ENCODE measurements around the gene MOB1B. TPM values are rescaled to one million over a fixed set of nuclear protein-coding genes. Genes with fewer than 3 reads are reported as not detected.
"Not testable (repeated sequence)": the region's sequence is repeated elsewhere in the genome, so short reads cannot be mapped to it uniquely, and the experiment has no call there.

MOB1B gene
- total and polyA plus RNA-seq, 9 donors: 18.1 to 47.5 (median 26.3) TPM

- 100% methylated on average over 3 of the region's 4 CpGs for WGBS (ENCODE audit: insufficient coverage)
Observed at GRCh38 chr4:71001363-71001762, 99.2 kb downstream of the MOB1B start.

GRCh38 chr4:71004281-71004851 is 102.2 kb downstream of the MOB1B start:
- H3K27me3 ChIP-seq (ENCODE audit: control insufficient read depth, insufficient read depth, low read length): no peaks in the 10 kb centered on the region
- H3K4me1 ChIP-seq (ENCODE audit: control insufficient read depth, insufficient read depth, low read length): no peaks in the 10 kb centered on the region
- H3K9me3 ChIP-seq (replicated peaks; ENCODE audit: control insufficient read depth, low read depth, low read length): no peaks in the 10 kb centered on the region
- no peak for DNase-seq
- H3K4me3 ChIP-seq (ENCODE audit: low read length): no peak overlapping the region
- no peak overlapping the region for H3K27ac ChIP-seq (ENCODE audit: low read length)
- WGBS (ENCODE audit: insufficient coverage): 33% methylated on average over 1 of the region's 7 CpGs
- H3K36me3 ChIP-seq (ENCODE audit: control insufficient read depth, insufficient read depth, low read length): no peaks in the 10 kb centered on the region

More at GRCh38 chr4:71001363-71001762, 99.2 kb downstream of the MOB1B start:
- H3K27ac ChIP-seq (ENCODE audit: low read length); H3K27me3 ChIP-seq (ENCODE audit: control insufficient read depth, insufficient read depth, low read length); H3K9me3 ChIP-seq (replicated peaks; ENCODE audit: control insufficient read depth, low read depth, low read length); H3K36me3 ChIP-seq (ENCODE audit: control insufficient read depth, insufficient read depth, low read length); DNase-seq; H3K4me3 ChIP-seq (ENCODE audit: low read length); H3K4me1 ChIP-seq (ENCODE audit: control insufficient read depth, insufficient read depth, low read length): not testable (repeated sequence)

- not testable (repeated sequence) for H3K27me3 ChIP-seq (ENCODE audit: control insufficient read depth, insufficient read depth, low read length); H3K4me3 ChIP-seq (ENCODE audit: low read length); H3K4me1 ChIP-seq (ENCODE audit: control insufficient read depth, insufficient read depth, low read length); DNase-seq; H3K27ac ChIP-seq (ENCODE audit: low read length); H3K9me3 ChIP-seq (replicated peaks; ENCODE audit: control insufficient read depth, low read depth, low read length); H3K36me3 ChIP-seq (ENCODE audit: control insufficient read depth, insufficient read depth, low read length)
- WGBS (ENCODE audit: insufficient coverage): 100% methylated on average over 1 of the region's 6 CpGs
Observed at GRCh38 chr4:71005025-71005424, 102.9 kb downstream of the MOB1B start.

DNA sequence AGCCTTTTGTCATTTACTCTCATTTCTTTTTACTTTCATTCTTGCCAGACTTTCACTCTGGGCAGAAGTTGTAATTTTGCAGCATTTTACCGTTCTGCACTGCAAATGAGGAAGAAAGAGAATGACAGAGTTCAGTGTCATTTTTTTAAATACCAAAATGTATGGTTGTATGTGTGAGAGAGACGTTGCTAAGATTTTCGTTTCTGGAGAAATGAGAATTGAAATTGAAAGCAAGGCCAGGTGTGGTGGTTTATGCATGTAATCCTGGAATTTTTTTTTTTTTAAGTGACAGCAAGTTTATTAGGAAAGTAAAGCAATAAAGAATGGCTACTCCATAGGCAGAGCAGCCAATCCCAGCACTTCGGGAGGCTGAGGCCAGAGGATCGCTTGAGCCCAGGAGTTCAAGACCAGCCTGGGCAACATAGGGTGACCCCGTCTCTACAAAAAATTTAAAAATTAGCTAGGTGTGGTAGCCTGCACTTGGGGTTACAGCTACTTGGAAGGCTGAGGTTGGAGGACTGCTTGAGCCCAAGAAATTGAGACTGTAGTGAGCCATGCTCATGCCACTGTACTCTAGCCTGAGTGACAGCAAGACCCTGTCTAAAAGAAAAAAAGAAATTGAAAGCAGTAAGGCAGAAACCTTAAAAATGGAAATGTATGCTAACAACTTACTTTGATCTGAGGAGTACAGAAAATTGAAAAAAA is 104.2 kb downstream of the MOB1B start:
- no peak overlapping the region for H3K27ac ChIP-seq (ENCODE audit: low read length)
- DNase-seq: no peak
- no peaks in the 10 kb centered on the region for H3K36me3 ChIP-seq (ENCODE audit: control insufficient read depth, insufficient read depth, low read length)
- WGBS (ENCODE audit: insufficient coverage): 90% methylated on average over 2 of the region's 6 CpGs
- no peaks in the 10 kb centered on the region for H3K9me3 ChIP-seq (replicated peaks; ENCODE audit: control insufficient read depth, low read depth, low read length)
- H3K4me1 ChIP-seq (ENCODE audit: control insufficient read depth, insufficient read depth, low read length): no peaks in the 10 kb centered on the region
- H3K27me3 ChIP-seq (ENCODE audit: control insufficient read depth, insufficient read depth, low read length): no peaks in the 10 kb centered on the region
- no peak overlapping the region for H3K4me3 ChIP-seq (ENCODE audit: low read length)

DNA sequence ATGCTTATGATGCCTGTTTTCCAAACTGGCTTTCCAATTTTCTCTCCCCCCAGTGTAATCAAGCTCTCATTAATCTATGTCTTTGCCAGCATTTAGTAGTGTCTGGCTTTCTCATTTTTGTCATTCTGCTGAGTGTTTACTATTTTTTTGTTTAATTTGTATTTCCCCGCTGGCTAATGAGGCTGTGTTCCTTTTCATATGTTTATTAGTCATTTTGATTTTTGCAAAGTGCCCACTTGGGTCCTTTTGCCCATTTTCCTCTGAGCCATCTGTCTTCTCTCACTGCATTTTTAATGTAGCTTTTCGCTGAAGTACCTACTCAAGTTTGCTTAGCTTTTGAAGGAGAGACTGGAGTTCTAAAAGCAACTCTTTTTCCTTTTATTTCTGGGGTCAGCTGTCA is 106.0 kb downstream of the MOB1B start:
- peak; percentile 41 for DNase-seq
- H3K27ac ChIP-seq (ENCODE audit: low read length): no peak overlapping the region
- no peaks in the 10 kb centered on the region for H3K9me3 ChIP-seq (replicated peaks; ENCODE audit: control insufficient read depth, low read depth, low read length)
- H3K36me3 ChIP-seq (ENCODE audit: control insufficient read depth, insufficient read depth, low read length): peaks cover 5% of the 10 kb centered on the region
- no CpG with 5 or more reads among the region's 2 CpGs for WGBS (ENCODE audit: insufficient coverage)
- H3K27me3 ChIP-seq (ENCODE audit: control insufficient read depth, insufficient read depth, low read length): no peaks in the 10 kb centered on the region
- no peaks in the 10 kb centered on the region for H3K4me1 ChIP-seq (ENCODE audit: control insufficient read depth, insufficient read depth, low read length)
- no peak overlapping the region for H3K4me3 ChIP-seq (ENCODE audit: low read length)

DNA sequence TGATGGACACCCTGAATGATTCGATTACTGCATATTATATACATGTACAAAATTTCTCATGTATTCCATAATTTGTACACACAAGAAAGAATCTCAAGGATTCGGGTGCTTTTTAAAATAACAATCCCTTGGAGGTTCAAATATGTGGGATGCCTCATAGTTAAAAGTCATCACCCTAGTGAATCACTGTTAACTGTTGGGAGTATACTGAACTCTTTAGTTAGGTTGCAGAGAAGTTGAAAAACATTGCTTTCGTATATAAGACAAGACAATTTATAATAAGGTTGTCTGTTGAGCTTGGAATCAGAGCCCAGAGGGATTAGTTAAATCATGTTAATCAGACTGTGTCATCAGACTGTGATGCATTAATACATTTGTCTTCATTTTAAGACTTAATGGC is 106.9 kb downstream of the MOB1B start:
- no peak overlapping the region for H3K4me3 ChIP-seq (ENCODE audit: low read length)
- H3K27me3 ChIP-seq (ENCODE audit: control insufficient read depth, insufficient read depth, low read length): no peaks in the 10 kb centered on the region
- H3K27ac ChIP-seq (ENCODE audit: low read length): no peak overlapping the region
- H3K4me1 ChIP-seq (ENCODE audit: control insufficient read depth, insufficient read depth, low read length): no peaks in the 10 kb centered on the region
- no peak for DNase-seq
- no peaks in the 10 kb centered on the region for H3K9me3 ChIP-seq (replicated peaks; ENCODE audit: control insufficient read depth, low read depth, low read length)
- WGBS (ENCODE audit: insufficient coverage): no CpG with 5 or more reads among the region's 3 CpGs
- peaks cover 5% of the 10 kb centered on the region for H3K36me3 ChIP-seq (ENCODE audit: control insufficient read depth, insufficient read depth, low read length)

- Histone ChIP-seq H3K9me3 (replicated peaks; ENCODE audit: control insufficient read depth, low read depth, low read length) (no peaks in the 10 kb centered on the region), H3K27ac (ENCODE audit: low read length) (no peak overlapping the region), H3K36me3 (ENCODE audit: control insufficient read depth, insufficient read depth, low read length) (peaks cover 5% of the 10 kb centered on the region), H3K4me1 (ENCODE audit: control insufficient read depth, insufficient read depth, low read length) (no peaks in the 10 kb centered on the region), H3K27me3 (ENCODE audit: control insufficient read depth, insufficient read depth, low read length) (no peaks in the 10 kb centered on the region), H3K4me3 (ENCODE audit: low read length) (no peak overlapping the region)
- WGBS (ENCODE audit: insufficient coverage): no CpG with 5 or more reads among the region's 3 CpGs
- peak; percentile 70 for DNase-seq
Observed at GRCh38 chr4:71009890-71010588, 107.9 kb downstream of the MOB1B start.

DNA sequence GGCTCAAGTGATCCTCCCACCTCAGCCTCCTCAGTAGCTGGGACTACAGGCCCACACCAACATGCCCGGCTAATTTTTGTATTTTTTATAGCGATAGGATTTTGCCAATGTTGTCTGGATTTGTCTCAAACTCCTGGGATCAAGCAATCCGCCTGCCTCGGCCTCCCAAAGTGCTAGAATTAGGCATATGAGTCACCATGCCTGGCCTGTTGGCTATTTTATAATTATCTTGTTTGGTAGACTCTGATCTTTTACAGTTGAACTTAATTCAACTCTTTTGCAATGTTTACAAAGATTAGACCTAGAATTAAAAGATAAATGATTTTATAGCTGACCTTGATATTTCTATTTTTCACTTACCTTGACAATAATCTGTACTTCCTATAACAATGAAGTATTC is 109.3 kb downstream of the MOB1B start:
- Histone ChIP-seq H3K27me3 (ENCODE audit: control insufficient read depth, insufficient read depth, low read length) (no peaks in the 10 kb centered on the region), H3K36me3 (ENCODE audit: control insufficient read depth, insufficient read depth, low read length) (peaks cover 5% of the 10 kb centered on the region), H3K4me1 (ENCODE audit: control insufficient read depth, insufficient read depth, low read length) (no peaks in the 10 kb centered on the region), H3K9me3 (replicated peaks; ENCODE audit: control insufficient read depth, low read depth, low read length) (no peaks in the 10 kb centered on the region), H3K4me3 (ENCODE audit: low read length) (no peak overlapping the region), H3K27ac (ENCODE audit: low read length) (no peak overlapping the region)
- no peak for DNase-seq
- 92% methylated on average over 2 of the region's 4 CpGs for WGBS (ENCODE audit: insufficient coverage)

DNA sequence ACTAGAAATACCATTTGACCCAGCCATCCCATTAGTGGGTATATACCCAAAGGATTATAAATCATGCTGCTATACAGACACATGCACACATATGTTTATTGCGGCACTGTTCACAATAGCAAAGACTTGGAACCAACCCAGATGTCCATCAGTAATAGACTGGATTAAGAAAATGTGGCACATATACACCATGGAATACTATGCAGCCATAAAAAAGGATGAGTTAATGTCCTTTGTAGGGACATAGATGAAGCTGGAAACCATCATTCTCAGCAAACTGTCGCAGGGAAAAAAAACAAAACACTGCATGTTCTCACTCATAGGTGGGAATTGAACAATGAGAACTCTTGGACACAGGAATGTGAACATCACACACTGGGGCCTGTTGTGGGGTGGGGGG is 115.2 kb downstream of the MOB1B start:
- not testable (repeated sequence) for H3K9me3 ChIP-seq (replicated peaks; ENCODE audit: control insufficient read depth, low read depth, low read length)

GRCh38 chr4:71020611-71021010 is 118.4 kb downstream of the MOB1B start:
- no peaks in the 10 kb centered on the region for H3K4me1 ChIP-seq (ENCODE audit: control insufficient read depth, insufficient read depth, low read length)
- no peak overlapping the region for H3K4me3 ChIP-seq (ENCODE audit: low read length)
- no CpG with 5 or more reads among the region's 1 CpG for WGBS (ENCODE audit: insufficient coverage)
- no peak overlapping the region for H3K27ac ChIP-seq (ENCODE audit: low read length)
- no peak for DNase-seq
- H3K36me3 ChIP-seq (ENCODE audit: control insufficient read depth, insufficient read depth, low read length): peaks cover 2% of the 10 kb centered on the region
- no peaks in the 10 kb centered on the region for H3K27me3 ChIP-seq (ENCODE audit: control insufficient read depth, insufficient read depth, low read length)
- H3K9me3 ChIP-seq (replicated peaks; ENCODE audit: control insufficient read depth, low read depth, low read length): no peaks in the 10 kb centered on the region

More for the DNA sequence above, 115.2 kb downstream of the MOB1B start:
- not testable (repeated sequence) for H3K27me3 ChIP-seq (ENCODE audit: control insufficient read depth, insufficient read depth, low read length); H3K36me3 ChIP-seq (ENCODE audit: control insufficient read depth, insufficient read depth, low read length); H3K4me1 ChIP-seq (ENCODE audit: control insufficient read depth, insufficient read depth, low read length); H3K27ac ChIP-seq (ENCODE audit: low read length); H3K4me3 ChIP-seq (ENCODE audit: low read length); DNase-seq
- no CpG with 5 or more reads among the region's 2 CpGs for WGBS (ENCODE audit: insufficient coverage)

All from muscle of leg (tissue), 11 donors.